ENCODE data around the gene SRSF12.
"Not testable (repeated sequence)": the region's sequence is repeated elsewhere in the genome, so short reads cannot be mapped to it uniquely, and the experiment has no call there.

The SRSF12 gene

DNA sequence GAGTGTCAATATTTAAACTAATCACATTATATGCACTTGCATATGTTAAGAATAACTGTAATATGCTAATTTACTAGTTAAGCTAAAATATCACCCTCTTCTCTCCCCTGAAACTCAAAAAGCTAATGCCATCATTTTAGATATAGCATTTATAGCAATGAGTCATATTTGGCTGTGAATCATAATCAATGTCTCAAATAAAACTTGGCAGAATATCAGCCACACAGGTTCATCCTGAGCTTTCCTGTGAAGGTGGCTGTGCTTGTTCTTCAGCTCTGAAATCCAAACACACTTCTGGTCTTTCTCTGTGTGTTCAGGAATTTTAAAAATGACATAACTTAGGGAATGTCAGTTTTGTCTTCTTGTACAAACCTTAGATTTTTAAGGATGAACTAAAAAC lies 50.1 kb downstream of the SRSF12 start:
- no peak for TF ChIP-seq CTCF (IDR thresholded peaks at IDR 0.05; ENCODE audit: poor library complexity, severe bottlenecking)
- Histone ChIP-seq H3K36me3 (ENCODE audit: low read depth) (no peaks in the 10 kb centered on the region), H3K4me3 (ENCODE audit: severe bottlenecking) (no peak overlapping the region), H3K27me3 (ENCODE audit: insufficient read depth, poor library complexity, severe bottlenecking) (no peaks in the 10 kb centered on the region), H3K4me1 (ENCODE audit: insufficient read depth, poor library complexity, severe bottlenecking) (peaks cover 3% of the 10 kb centered on the region), H3K9me3 (ENCODE audit: severe bottlenecking) (no peaks in the 10 kb centered on the region), H3K27ac (ENCODE audit: poor library complexity, severe bottlenecking) (no peak overlapping the region)
- DNase-seq (ENCODE audit: low spot score) (no peak), ATAC-seq (ENCODE audit: low read depth) (peak; percentile 73)

DNA sequence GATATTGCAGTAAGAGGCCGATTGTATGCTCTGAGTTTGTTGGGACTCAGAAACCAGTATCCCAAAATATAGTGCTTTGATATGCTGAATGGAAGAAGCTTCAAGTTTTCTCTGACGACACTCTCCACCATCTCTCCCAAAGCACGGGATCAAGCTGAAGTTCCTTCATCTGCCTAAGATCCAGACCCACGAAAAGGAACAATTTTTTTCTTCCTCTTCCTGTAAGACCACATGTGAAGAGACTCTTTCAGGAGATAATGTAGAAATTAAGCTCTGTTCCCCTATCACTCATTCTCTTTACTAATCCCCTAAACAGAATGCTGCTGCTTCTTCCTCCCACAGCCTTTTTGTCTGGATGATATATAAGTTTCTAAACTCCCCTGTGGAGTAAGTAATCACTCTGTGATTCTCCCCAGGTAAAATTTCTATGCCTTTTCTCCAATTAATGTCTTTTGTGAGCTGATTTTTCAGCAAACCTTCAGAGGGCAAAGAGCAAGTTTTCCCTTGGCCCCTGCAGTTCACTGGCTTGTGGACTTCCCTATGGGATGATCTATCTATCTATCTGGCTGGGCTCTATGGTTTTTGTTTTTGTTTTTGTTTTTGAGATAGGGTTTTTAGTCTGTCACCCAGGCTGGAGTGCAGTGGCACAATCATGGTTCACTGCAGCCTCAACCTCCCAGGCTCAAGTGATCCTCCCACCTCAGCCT lies 50.8 kb downstream of the SRSF12 start:
- no peak for TF ChIP-seq CTCF (IDR thresholded peaks at IDR 0.05; ENCODE audit: poor library complexity, severe bottlenecking)
- ATAC-seq (ENCODE audit: low read depth) = no peak
- Histone ChIP-seq H3K4me1 (ENCODE audit: insufficient read depth, poor library complexity, severe bottlenecking) (peaks cover 3% of the 10 kb centered on the region), H3K27me3 (ENCODE audit: insufficient read depth, poor library complexity, severe bottlenecking) (no peaks in the 10 kb centered on the region), H3K27ac (ENCODE audit: poor library complexity, severe bottlenecking) (no peak overlapping the region), H3K36me3 (ENCODE audit: low read depth) (no peaks in the 10 kb centered on the region), H3K4me3 (ENCODE audit: severe bottlenecking) (no peak overlapping the region), H3K9me3 (ENCODE audit: severe bottlenecking) (no peaks in the 10 kb centered on the region)
- DNase-seq (ENCODE audit: low spot score) = no peak

DNA sequence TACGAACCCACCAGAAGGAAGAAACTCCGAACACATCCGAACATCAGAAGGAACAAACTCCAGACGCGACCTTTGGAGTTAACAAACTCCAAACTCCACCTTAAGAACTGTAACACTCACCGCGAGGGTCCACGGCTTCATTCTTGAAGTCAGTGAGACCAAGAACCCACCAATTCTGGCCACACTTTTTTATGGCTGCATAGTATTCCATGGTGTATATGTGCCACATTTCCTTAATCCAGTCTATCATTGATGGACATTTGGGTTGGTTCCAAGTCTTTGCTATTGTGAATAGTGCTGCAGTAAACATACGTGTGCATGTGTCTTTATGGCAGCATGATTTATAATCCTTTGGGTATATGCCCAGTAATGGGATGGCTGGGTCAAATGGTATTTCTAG lies 51.8 kb downstream of the SRSF12 start:
- DNase-seq (ENCODE audit: low spot score); H3K36me3 ChIP-seq (ENCODE audit: low read depth); H3K9me3 ChIP-seq (ENCODE audit: severe bottlenecking); H3K27me3 ChIP-seq (ENCODE audit: insufficient read depth, poor library complexity, severe bottlenecking); H3K4me3 ChIP-seq (ENCODE audit: severe bottlenecking); H3K27ac ChIP-seq (ENCODE audit: poor library complexity, severe bottlenecking); ATAC-seq (ENCODE audit: low read depth); H3K4me1 ChIP-seq (ENCODE audit: insufficient read depth, poor library complexity, severe bottlenecking): not testable (repeated sequence)

DNA sequence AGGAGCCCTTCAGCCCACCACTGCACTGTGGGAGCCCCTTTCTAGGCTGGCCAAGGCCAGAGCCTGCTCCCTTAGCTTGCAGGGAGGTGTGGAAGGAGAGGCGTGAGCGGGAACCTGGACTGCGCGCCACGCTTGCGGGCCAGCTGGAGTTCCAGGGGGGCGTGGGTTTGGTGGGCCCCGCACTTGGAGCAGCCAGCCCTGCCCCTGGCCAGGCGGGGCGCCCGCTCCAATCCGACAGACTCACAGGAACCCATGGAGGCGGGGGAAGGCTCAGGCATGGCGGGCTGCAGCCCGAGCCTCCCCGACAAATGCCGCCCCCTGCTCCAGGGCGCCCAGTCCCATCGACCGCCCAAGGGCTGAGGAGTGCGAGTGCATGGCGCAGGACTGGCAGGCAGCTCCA lies 52.9 kb downstream of the SRSF12 start:
- not testable (repeated sequence) for H3K9me3 ChIP-seq (ENCODE audit: severe bottlenecking); H3K27ac ChIP-seq (ENCODE audit: poor library complexity, severe bottlenecking); H3K4me3 ChIP-seq (ENCODE audit: severe bottlenecking); ATAC-seq (ENCODE audit: low read depth); H3K27me3 ChIP-seq (ENCODE audit: insufficient read depth, poor library complexity, severe bottlenecking); H3K4me1 ChIP-seq (ENCODE audit: insufficient read depth, poor library complexity, severe bottlenecking); DNase-seq (ENCODE audit: low spot score); H3K36me3 ChIP-seq (ENCODE audit: low read depth)

DNA sequence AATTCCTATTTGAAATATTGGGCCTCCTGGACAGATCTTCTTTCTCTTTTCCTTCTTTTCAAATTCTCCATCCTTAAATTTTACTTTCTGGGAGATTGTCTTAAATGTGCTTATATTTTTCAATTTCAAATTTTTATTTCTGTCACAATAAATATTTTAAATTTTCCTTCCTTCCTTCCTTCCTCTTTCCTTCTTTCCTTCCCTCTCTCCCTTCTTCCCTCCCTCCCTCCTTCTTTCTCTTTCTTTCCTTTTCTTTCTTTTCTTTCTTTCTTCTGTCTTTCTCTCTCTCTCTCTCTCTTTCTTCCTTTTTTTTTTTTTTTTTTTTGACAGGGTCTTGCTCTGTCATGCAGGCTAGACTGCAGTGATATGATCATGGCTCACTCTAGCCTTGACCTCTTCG lies 54.0 kb downstream of the SRSF12 start:
- Histone ChIP-seq H3K27me3 (ENCODE audit: insufficient read depth, poor library complexity, severe bottlenecking) (no peaks in the 10 kb centered on the region), H3K4me1 (ENCODE audit: insufficient read depth, poor library complexity, severe bottlenecking) (peaks cover 3% of the 10 kb centered on the region), H3K36me3 (ENCODE audit: low read depth) (no peaks in the 10 kb centered on the region), H3K27ac (ENCODE audit: poor library complexity, severe bottlenecking) (no peak overlapping the region), H3K9me3 (ENCODE audit: severe bottlenecking) (no peaks in the 10 kb centered on the region), H3K4me3 (ENCODE audit: severe bottlenecking) (no peak overlapping the region)
- no peak for DNase-seq (ENCODE audit: low spot score)
- no peak for TF ChIP-seq CTCF (IDR thresholded peaks at IDR 0.05; ENCODE audit: poor library complexity, severe bottlenecking)
- no peak for ATAC-seq (ENCODE audit: low read depth)

DNA sequence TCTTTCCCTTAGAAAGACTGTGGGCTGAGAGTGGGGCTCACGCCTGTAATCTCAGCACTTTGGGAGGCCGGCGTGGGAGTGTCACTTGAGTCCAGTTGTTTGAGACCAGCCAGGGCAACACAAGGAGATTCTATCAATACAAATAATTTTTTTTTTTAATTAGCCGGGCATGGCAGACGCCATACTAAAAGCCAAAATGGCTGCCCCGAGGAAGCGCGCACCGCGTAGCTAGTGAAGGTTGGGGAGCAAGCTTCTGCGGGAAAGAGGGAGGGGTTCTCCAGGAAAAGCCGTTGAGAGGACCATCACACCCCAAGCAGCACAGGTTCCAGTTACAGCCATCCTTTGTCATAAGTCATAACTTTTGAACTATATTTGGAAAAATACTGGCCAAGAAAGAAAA lies 58.6 kb downstream of the SRSF12 start:
- ATAC-seq (ENCODE audit: low read depth) (no peak), DNase-seq (ENCODE audit: low spot score) (no peak)
- H3K36me3 ChIP-seq (ENCODE audit: low read depth) = no peaks in the 10 kb centered on the region
- no peak overlapping the region for H3K27ac ChIP-seq (ENCODE audit: poor library complexity, severe bottlenecking)
- no peak overlapping the region for H3K4me3 ChIP-seq (ENCODE audit: severe bottlenecking)
- TF ChIP-seq CTCF (IDR thresholded peaks at IDR 0.05; ENCODE audit: poor library complexity, severe bottlenecking) = no peak
- no peaks in the 10 kb centered on the region for H3K4me1 ChIP-seq (ENCODE audit: insufficient read depth, poor library complexity, severe bottlenecking)
- no peaks in the 10 kb centered on the region for H3K27me3 ChIP-seq (ENCODE audit: insufficient read depth, poor library complexity, severe bottlenecking)
- no peaks in the 10 kb centered on the region for H3K9me3 ChIP-seq (ENCODE audit: severe bottlenecking)
